HUES6 (cell line): ENCODE results near the gene PI4KA.

ENCODE experiments used
- H3K27ac ChIP-seq: 2 replicates; pipeline ENCODE4 v1.7.0; 2013; ENCODE audit warnings: low read depth, mild to moderate bottlenecking, low read length, inconsistent platforms
- H3K27me3 ChIP-seq: 2 replicates; pipeline ENCODE4 v1.6.1; 2013; ENCODE audit warnings: low read length; ENCODE audit not compliant: control insufficient read depth, insufficient read depth
- H3K36me3 ChIP-seq: 2 replicates; pipeline ENCODE4 v1.6.1; 2013; ENCODE audit warnings: low read length; ENCODE audit not compliant: control insufficient read depth, insufficient read depth
- H3K4me1 ChIP-seq: 2 replicates; pipeline ENCODE4 v1.6.1; 2013; ENCODE audit warnings: low read length; ENCODE audit not compliant: control insufficient read depth, insufficient read depth
- H3K4me3 ChIP-seq: 2 replicates; pipeline ENCODE4 v1.5.1; 2013; ENCODE audit warnings: low read depth, low read length
- H3K9ac ChIP-seq: one replicate; pipeline ENCODE4 v1.6.1; 2013; ENCODE audit warnings: mild to moderate bottlenecking, low read length
- H3K9me3 ChIP-seq: 2 replicates; pipeline ENCODE4 v1.6.1; 2013; ENCODE audit warnings: low read depth, low read length; ENCODE audit not compliant: control insufficient read depth, insufficient read depth

PI4KA gene

DNA sequence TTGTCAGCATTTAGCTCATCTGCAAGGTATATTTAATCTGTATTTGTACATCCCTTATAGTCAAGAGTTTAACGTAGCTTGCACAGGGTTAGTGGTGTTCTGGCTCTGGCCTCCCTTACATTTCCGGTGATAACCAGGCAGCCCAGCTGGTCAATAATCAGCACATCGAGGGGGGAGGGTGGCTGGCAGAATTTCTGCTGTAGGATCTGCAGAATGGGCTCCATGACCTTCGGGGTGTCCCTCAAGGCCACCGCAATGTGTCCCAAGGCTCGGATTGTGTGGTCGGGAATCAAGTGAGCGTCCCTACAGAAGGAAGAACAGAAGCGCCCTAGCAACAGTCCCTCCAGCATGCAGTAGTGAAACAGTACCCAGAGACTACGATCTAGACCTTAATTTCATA, 59.6 kb downstream of the PI4KA start:
- Histone ChIP-seq H3K36me3 (peaks cover 64% of the 10 kb centered on the region), H3K4me1 (no peaks in the 10 kb centered on the region), H3K9ac (no peak overlapping the region), H3K9me3 (no peaks in the 10 kb centered on the region), H3K27ac (no peak overlapping the region), H3K27me3 (no peaks in the 10 kb centered on the region), H3K4me3 (no peak overlapping the region)

DNA sequence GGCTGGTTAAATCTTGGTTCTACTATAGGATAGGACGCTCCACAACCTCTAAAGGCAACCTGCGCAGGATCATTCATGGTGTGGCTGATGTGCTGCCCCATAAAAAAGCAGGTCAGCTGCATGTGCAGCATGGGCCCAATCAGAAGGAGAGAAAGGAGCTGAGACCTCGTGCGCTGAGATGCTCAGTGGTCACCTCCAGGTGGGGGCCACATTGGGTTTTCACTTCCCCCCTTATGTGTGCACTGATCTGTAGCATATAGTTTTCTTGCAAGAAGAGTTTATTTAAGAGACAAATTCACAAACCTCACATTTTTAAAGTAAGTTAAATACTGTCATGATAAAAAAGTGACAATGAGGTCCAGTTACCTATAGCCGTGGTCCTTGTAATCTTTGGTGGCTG, 60.4 kb downstream of the PI4KA start:
- H3K4me3 ChIP-seq, result no peak overlapping the region
- no peaks in the 10 kb centered on the region for H3K9me3 ChIP-seq
- H3K27me3 ChIP-seq, result no peaks in the 10 kb centered on the region
- H3K27ac ChIP-seq, result no peak overlapping the region
- peaks cover 60% of the 10 kb centered on the region for H3K36me3 ChIP-seq
- no peak overlapping the region for H3K9ac ChIP-seq
- H3K4me1 ChIP-seq, result no peaks in the 10 kb centered on the region

DNA sequence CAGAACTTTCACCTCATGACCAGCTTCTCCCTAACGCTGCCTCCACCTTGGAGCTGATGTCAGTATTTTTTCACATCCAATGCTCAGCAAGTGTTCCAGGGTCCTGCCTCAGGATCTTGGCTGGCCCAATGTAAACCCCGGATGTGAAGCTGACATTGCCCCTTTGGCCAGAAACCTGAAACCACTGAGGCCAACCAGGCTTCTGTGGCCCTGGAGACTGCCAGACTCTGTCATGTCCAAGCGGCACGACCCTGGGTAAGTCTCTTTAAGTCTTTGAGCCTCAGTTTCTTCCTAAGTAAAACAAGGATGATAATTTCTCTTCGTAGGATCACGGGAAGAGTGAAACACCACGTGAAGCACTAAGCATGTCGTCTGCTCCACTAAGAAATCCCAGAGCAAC, 61.9 kb downstream of the PI4KA start:
- Histone ChIP-seq H3K9me3 (no peaks in the 10 kb centered on the region), H3K27ac (no peak overlapping the region), H3K9ac (no peak overlapping the region), H3K27me3 (no peaks in the 10 kb centered on the region), H3K4me1 (no peaks in the 10 kb centered on the region), H3K36me3 (peaks cover 58% of the 10 kb centered on the region), H3K4me3 (no peak overlapping the region)

DNA sequence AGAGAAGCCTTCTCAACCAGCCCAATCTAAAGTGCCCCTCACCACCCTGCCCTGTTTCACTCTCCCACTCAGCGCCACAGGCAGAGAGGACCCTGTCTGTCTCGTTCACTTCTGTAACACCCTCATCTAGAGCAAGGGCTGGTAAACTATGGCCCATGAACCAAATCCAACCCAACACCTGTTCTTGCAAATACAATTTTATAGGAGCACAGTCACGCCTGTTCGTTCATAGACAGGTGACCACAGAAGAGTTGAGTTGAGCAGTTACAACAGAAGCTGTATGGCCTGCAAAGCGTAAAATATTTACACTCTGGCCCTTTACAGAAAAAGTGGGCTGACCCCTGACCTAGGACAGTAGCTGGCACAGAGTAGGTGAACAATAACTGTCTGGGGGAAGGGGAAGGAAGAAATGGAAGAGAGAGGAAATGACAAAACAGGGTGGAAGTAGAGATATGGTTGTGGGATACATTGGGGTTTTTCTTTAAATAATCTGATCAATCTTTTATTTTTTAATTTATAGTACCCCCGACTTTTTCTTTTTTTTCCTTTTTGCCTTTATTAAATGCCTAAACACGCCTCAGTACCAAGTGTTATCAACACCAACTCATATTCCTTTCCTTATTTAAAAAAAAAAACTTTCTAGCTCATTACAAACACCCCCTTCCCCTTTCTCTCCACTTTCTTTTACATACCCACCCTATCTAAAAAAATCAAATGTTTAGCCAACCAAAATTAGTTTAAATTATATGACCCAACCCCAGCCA, 63.8 kb downstream of the PI4KA start:
- Histone ChIP-seq H3K4me1 (no peaks in the 10 kb centered on the region), H3K9ac (no peak overlapping the region), H3K4me3 (no peak overlapping the region), H3K27ac (no peak overlapping the region), H3K9me3 (no peaks in the 10 kb centered on the region), H3K27me3 (no peaks in the 10 kb centered on the region), H3K36me3 (peaks cover 52% of the 10 kb centered on the region)

DNA sequence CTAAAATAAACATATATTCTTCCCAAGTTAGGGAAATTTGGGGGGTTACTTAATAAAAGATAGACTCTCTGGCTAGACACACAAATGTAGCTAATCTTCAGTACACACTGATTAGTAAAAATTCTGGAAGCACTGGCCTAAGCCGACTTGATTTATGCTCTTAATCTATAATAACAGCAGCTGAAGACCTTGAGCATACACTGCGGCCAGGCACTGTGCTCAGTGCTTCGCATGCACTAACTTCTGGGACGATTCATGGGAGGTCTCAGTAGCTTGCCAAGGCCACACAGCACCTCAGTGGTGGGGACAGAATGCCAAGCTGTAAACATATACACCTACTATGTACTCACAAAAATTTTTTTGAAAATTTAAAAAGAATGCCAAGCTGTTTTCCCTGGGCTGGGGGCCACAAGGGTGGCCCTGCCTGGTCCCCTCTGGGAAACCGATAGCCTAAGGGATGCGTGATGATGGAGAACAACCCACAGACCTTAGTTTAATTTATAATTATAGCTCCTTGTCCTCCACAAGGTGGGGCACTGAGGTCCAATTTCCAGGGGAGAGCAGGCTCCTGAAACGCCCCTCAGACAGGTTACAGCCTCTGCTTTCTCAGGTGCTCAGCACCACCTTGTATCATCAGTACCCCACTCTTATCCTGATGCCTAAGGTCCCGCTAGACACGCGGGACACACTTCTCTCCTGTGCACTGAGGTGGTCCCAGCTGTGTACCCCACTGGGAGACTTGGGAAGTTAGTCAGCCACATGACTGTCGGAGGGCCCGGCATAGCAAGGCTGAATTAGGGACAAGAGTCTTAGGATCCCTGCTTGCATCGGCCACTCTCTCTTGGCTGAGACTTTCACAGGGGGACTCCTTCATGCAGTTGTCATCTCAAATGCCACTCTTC, 64.6 kb downstream of the PI4KA start:
- H3K36me3 ChIP-seq, result peaks cover 44% of the 10 kb centered on the region

DNA sequence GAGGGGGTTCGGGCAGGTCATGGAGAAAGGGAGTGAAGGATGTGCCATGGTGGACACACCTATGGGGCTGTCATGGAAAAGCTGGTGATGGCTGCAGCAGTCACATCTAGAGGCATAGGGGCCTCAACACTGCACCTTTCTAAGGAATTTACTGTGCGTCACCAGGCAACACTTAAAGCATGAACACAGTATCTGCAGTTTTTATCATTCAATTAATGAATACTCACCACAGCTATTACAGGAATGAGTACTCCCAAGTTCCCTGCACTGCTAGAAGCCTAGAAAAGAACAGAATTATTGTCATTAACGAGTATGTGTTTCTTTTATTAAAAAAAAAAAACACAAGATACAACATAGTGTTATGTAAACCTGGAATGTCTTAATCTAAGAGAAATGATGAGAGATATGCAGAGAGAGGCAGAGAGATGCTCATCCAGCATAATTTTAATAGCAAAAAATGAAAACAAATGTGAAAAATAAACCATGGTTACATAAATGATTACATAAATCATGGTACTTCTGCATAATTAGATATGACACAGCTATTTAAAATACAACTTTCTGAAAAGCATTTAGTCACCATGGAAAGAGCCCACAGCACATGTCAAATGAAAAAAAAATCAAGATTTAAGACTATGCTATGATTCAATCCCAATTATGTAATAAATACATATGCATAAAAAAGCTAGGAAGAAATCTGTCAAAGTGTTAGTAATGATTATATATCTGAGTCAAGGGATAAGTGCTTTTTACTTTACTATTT, 65.5 kb downstream of the PI4KA start:
- H3K36me3 ChIP-seq, result peaks cover 38% of the 10 kb centered on the region
- H3K27ac ChIP-seq, result no peak overlapping the region

More for the DNA sequence above, 64.6 kb downstream of the PI4KA start:
- no peak overlapping the region for H3K9ac ChIP-seq
- H3K27me3 ChIP-seq, result no peaks in the 10 kb centered on the region
- H3K4me1 ChIP-seq, result no peaks in the 10 kb centered on the region
- no peak overlapping the region for H3K27ac ChIP-seq
- H3K4me3 ChIP-seq, result no peak overlapping the region
- no peaks in the 10 kb centered on the region for H3K9me3 ChIP-seq

DNA sequence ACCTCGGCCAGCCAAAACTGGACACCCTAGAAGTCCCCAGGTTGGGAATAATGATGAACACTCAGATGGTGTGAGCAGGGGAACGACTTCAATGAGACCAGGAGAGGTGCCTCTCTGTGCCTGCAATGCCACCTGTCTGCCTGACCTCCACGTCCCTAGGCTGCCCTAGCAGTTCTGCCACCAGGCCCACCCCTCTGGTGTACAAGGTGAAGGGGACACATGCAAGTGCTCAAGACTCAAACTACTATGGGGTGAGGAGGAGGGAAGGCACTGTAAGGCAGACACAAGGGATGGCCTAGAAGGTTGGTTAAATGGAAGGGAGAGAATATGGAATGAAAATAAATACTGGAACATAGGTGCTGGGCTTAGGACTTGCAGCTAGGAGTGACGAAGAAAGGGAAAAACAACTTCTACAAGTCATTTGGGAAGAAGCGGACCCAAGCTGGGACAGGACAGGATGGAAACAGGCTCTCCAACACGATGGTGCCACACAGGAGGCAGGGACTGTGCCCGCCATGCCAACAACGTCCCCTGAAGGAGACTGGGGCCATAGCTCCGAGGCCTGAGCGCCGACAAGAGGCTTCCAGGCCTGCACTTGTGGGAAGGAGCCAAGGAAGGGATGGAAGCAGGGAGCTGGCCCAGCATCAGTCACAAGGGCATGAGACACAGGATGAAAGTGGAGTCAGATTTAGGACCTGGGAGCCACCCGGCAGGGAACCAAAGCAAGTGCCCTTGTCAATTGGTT, 66.2 kb downstream of the PI4KA start:
- Histone ChIP-seq H3K36me3 (peaks cover 38% of the 10 kb centered on the region), H3K4me3 (no peak overlapping the region), H3K9ac (no peak overlapping the region), H3K27ac (no peak overlapping the region), H3K9me3 (no peaks in the 10 kb centered on the region), H3K27me3 (no peaks in the 10 kb centered on the region), H3K4me1 (no peaks in the 10 kb centered on the region)

More for the DNA sequence above, 65.5 kb downstream of the PI4KA start:
- no peaks in the 10 kb centered on the region for H3K9me3 ChIP-seq
- no peaks in the 10 kb centered on the region for H3K27me3 ChIP-seq
- no peak overlapping the region for H3K9ac ChIP-seq
- H3K4me3 ChIP-seq, result no peak overlapping the region
- no peaks in the 10 kb centered on the region for H3K4me1 ChIP-seq

DNA sequence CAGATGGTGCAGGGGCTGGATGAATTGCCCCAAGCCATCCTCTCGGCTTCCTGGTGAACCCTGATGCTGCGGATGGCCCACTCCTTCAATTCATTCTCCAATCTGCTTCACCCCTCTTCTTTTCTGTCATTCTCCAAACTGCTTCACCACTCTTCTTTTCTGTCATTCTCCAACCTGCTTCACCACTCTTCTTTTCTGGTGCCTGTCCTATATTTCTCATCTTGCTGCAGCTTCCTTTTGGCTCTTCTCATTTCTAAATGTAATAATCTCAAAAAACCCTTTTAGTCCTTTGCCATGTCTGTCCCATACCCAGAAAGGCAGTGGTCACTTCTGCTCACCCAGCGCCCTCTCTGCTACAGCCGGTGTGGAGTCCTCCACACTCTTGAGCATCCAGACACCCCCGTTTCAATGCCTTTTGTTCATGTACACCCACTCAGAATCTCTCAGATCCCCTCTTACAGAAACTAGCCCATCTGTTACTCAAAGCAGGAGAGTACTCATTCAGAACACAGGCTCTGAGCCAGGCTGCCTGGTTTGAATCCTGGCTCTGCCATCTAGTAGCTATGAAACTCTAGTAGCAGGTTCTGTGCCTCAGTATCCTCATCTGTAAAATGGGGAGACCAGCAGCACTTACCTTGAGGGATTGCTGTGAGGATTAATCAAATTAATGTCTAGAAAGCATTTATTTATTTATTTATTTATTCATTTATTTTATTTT, 69.8 kb downstream of the PI4KA start:
- H3K27ac ChIP-seq, result no peak overlapping the region
- no peaks in the 10 kb centered on the region for H3K9me3 ChIP-seq
- H3K27me3 ChIP-seq, result no peaks in the 10 kb centered on the region
- H3K9ac ChIP-seq, result no peak overlapping the region
- H3K4me3 ChIP-seq, result no peak overlapping the region
- H3K36me3 ChIP-seq, result peaks cover 23% of the 10 kb centered on the region
- peaks cover 4% of the 10 kb centered on the region for H3K4me1 ChIP-seq

DNA sequence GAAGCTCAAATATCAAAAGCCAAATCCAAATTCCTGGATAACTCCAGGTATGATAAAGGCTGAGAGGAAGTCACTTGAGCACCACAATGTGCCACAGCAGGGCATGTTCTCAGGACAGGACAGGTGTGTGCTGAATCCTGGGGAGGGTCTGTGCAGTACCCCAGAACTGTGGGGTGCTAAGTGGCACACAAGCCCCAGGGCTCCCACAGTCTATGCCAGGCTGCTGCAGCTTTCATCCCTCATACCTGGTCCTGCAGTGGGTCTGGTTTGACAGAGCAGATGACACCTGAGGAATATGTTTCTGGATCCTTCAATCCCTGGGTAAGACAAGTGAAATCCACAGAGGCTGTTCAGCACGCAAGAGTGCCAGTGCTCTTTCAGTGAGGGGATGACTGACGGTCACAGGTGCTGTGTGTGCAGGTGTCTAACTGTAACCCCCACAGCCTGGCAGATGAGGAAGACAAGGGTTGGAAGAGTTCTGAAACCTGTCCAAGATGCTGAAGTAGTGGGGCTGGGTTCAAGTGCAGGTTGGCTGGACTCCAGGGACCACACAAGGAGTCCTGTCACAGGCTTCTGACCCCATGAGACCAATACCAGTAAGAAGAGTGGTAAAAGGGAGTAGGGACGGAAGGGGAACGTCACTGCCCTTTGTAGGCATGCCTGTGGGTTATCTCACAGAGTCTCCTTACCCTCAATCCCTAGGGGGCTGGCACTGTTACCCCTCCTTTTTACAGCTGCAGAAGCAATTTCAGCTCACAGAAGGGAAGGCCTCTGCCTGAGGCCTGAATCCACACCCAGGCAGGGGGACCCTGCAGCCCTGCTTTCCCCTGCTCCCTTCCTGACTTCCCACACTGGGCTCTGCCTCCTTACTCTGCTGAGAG, 70.6 kb downstream of the PI4KA start:
- H3K4me1 ChIP-seq, result peaks cover 8% of the 10 kb centered on the region
- no peak overlapping the region for H3K27ac ChIP-seq

More for the DNA sequence above, 70.6 kb downstream of the PI4KA start:
- no peak overlapping the region for H3K4me3 ChIP-seq
- no peak overlapping the region for H3K9ac ChIP-seq
- no peaks in the 10 kb centered on the region for H3K27me3 ChIP-seq
- peaks cover 23% of the 10 kb centered on the region for H3K36me3 ChIP-seq
- no peaks in the 10 kb centered on the region for H3K9me3 ChIP-seq
